Retinal pigment epithelial cell (primary cell): ENCODE data around the gene SUCO.
A peak's percentile ranks its signal among the peaks of the same experiment; 100 is the strongest.

Experiments
- DNase-seq: peaks from one replicate; pipeline ENCODE4 v3.0.0-alpha.2; 2010; ENCODE audit warnings: low read depth
- H3K4me3 ChIP-seq: 2 replicates; pipeline ENCODE4 v1.5.1; 2011; ENCODE audit warnings: mild to moderate bottlenecking, low read length, control low read depth, moderate library complexity
- TF ChIP-seq, protein P1 (sequence below): conservative IDR thresholded peaks from 2 replicates; pipeline ENCODE4 v1.5.1; 2011; ENCODE audit warnings: low read depth, low read length, control low read depth, inconsistent platforms

Gene SUCO

DNA sequence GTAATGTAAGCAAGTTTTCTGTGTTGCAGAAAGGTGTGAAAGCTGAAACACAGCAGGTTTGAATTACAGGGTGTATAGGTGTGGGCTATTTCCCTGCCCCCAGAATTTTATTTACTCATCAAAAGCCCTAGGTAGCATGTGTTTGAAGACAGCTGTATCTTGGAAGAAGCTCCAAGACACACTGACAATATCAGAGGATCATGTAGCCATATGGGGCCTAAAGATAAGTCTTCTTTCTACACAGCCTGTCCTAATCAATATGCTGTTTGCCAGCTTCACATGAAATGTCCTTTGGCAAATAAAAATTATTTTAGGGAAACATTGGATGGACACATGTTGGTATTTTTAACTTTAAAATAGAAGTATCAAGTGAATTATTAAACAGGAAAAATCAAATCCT lies 17.5 kb upstream of the SUCO start:
- TF ChIP-seq, protein P1, sequence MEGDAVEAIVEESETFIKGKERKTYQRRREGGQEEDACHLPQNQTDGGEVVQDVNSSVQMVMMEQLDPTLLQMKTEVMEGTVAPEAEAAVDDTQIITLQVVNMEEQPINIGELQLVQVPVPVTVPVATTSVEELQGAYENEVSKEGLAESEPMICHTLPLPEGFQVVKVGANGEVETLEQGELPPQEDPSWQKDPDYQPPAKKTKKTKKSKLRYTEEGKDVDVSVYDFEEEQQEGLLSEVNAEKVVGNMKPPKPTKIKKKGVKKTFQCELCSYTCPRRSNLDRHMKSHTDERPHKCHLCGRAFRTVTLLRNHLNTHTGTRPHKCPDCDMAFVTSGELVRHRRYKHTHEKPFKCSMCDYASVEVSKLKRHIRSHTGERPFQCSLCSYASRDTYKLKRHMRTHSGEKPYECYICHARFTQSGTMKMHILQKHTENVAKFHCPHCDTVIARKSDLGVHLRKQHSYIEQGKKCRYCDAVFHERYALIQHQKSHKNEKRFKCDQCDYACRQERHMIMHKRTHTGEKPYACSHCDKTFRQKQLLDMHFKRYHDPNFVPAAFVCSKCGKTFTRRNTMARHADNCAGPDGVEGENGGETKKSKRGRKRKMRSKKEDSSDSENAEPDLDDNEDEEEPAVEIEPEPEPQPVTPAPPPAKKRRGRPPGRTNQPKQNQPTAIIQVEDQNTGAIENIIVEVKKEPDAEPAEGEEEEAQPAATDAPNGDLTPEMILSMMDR, result no peak
- DNase-seq, result no peak
- no peak overlapping the region for H3K4me3 ChIP-seq

DNA sequence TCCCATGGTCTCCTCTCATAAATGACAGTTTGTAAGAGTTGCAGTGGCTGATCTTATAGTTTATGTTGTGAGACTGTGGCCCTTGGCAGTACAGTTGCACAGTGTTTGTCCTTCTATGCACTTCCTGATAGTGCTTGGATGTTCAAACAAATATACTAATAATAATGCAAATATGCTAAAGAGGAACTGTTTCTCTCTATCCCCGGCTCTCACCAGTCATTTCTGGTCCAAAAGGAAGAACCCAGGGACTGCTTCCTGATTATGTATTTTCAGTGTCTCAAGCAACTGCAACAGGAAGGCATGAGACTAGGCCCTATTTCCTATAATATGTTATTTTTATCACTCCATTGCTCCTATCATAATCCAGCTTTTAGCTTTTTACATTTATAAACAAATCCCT lies 17.0 kb upstream of the SUCO start:
- DNase-seq, result no peak
- no peak overlapping the region for H3K4me3 ChIP-seq
- TF ChIP-seq, protein P1, result no peak

DNA sequence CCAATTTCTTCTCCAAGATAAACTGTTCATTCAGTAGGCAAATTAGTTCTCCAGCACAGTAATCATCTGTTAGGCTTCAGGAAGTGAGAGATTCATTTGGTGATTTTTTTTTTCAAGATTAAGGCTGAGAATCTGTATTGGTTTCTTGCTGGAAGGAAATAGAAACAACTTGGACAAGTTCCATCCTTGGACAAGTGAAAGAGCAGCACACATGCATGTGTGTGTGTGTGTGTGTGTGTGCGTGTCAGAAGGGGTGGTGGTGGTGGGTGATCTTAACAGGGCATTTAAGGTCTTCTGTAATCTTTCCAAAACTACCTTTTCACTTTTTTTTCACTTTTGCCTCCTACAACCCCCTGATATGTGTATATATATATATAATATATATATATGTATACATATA lies 15.9 kb upstream of the SUCO start:
- TF ChIP-seq, protein P1, result no peak
- DNase-seq, result no peak
- H3K4me3 ChIP-seq, result no peak overlapping the region

DNA sequence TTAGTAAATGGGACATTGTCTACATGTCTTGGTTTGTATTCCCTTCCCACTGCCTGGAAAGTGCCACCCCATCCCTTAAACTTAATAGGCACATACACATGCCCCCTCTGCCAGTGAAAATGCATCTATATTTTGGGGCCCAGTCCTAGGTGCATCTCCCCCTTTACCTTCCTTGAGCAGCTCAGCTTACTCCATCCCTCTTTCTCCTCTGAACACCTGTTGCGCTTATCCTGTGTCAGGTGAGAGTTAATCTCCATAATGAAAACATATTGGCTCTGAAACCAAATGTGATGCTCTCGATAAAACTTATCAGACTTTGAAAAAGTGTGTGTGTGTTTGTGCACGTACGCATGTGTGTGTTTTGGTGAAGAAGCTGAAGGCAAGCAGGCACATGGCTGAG lies 15.4 kb upstream of the SUCO start:
- TF ChIP-seq, protein P1, result no peak
- H3K4me3 ChIP-seq, result no peak overlapping the region
- no peak for DNase-seq

DNA sequence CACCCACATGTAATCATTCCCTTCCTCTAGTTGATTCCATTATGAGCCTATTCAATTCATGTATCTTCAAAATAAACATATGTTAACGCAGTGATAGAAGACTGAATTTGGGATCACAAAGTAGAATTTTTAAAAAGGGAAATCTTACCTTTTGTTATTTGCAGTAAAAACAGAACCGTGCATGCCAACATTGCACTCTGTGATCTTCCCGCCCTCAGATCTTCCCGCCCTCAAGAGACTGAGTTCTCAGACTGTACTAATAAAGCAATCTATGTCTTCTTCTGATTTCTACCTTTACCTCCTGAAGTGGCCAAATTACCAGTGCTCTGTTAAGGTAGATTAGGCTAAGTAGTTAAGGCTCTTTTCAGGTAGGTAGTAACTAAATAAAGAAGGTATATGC lies 3.6 kb upstream of the SUCO start:
- no peak for DNase-seq
- TF ChIP-seq, protein P1, result no peak

DNA sequence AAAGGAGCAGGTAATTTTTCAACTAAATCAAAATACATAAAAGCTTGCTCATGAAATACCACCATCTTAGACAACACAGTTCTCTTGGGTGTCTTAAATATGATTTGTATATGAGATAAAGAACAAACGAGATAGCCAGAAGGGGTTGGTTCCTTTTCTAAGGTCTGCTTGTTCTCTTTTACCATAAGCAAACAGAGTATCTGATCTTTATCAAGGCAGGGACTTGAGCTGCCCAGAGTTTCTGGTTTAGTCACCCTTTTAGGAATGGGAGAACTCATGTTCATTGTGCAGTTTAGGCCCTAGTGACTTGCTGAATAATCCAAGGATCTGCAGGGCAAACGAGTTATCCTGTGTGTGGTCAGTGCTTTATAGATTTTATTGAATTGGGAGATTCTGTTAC lies 3.0 kb upstream of the SUCO start:
- TF ChIP-seq, protein P1, result no peak
- no peak overlapping the region for H3K4me3 ChIP-seq
- no peak for DNase-seq

More for the DNA sequence above, 3.6 kb upstream of the SUCO start:
- H3K4me3 ChIP-seq, result no peak overlapping the region

DNA sequence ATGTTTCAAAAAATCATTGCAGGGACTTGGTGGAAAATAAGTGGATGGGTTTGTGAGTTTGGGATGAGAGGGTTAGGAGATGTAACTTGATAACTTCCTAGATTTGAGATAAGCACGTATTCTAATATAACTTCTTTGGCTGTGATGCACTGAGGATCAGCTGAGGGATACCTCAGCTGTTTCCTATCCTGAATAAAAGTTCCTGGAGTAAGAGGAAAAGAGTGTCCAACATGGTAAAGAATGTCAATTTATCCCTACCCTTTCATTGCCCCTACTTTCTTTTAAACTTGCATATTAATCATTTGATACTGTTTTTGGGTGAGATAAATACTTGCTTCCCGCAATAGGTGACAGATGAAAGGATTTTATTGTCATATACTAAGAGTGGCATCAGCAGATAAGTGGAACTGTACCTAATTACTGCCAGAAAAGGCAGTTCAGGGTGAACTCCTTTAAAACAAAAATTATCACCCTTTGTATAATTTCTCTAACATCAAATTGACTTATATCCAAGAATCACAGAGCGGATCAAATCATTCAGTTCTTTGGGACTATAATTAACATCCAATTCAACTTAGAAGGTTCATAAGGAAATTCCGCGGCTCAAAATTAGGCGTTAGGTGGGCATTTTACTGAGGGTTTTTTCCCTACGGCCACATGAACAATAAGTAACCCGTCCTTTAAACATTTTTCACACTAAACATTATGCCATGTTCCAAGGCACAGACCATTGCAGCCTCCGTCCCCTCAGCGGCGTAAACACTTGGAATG lies 1.4 kb upstream of the SUCO start:
- H3K4me3 ChIP-seq, result peak overlapping the region; percentile 89
- TF ChIP-seq, protein P1, result no peak
- DNase-seq, result no peak
